GM19240 (cell line): ENCODE data around the gene ARID3A.
"Not testable (repeated sequence)": the region's sequence is repeated elsewhere in the genome, so short reads cannot be mapped to it uniquely, and the experiment has no call there.

Source experiments
- DNase-seq: peaks from one replicate; pipeline ENCODE4 v3.0.0; 2011; ENCODE audit warnings: low spot score; ENCODE audit not compliant: insufficient read length

Gene ARID3A

DNA sequence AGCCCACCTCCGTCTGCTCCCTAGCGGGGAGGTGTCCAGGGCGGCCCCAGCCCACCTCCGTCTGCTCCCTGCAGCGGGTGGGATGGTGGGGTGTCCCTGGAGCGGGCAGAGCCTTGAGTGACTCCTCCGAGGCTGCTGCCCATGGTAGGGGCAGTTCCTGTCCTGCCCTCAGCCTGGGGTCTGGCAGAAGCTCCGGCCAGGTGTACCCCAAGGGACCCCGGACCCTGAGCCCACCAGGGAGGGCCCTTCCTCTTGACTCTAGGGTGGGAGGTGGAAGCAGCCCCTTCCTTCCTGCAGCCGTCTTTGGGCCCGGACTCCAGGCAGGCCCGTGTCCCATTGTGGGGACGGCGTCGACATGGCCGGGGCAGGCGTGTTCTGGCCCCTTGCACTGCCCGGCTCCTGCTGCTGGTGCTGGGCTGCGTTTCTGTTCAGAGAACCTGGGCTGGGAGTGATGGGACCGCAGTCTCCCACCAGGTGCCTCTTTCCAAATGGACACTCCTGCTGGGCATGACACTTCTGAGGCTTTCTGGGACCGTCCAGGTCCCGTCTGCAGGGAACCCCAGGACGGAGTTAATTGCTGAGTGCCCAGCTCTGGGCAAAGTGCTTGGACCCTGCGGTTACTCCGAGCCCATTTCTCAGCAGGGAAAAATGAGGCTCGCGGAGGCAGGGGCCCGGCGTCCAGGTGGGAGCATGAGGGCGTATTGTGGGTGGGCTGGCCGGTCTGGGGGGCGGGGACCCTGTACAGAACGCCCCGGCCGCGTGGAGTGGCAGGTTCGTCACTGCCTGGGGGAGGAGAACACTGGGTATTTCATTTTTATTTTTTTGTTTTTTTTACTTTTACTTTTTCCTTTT is 19.8 kb downstream of the ARID3A start:
- no peak for DNase-seq

DNA sequence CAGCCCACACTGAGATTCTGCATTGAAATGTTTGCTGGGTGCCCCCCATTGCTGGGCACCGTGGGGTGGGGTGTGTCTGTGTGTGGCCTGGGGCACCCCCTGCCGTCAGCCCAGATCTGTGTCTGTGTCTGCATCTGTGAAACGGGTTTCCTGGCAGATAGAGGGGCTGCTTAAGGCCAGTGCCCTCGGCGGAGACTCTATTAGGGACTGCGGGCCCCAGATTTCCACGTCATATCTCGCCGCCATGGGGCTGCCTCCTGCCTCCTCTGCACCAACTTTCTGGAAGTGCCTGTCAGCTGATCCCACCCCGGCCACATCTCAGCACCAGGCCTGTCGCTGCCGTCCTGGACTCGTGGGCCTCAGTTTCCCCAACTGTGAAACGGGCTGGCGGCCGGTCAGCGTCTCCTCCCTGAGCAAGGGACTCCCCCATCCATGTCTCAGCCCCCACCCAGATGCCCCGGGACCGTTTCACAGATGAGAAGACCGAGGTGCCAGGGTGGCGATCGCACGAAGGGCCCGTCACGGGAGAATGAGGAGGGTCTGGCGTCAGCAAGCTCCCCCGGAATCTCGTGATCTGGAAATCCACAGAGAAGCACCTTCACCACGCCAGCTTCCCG is 21.4 kb downstream of the ARID3A start:
- DNase-seq = no peak

DNA sequence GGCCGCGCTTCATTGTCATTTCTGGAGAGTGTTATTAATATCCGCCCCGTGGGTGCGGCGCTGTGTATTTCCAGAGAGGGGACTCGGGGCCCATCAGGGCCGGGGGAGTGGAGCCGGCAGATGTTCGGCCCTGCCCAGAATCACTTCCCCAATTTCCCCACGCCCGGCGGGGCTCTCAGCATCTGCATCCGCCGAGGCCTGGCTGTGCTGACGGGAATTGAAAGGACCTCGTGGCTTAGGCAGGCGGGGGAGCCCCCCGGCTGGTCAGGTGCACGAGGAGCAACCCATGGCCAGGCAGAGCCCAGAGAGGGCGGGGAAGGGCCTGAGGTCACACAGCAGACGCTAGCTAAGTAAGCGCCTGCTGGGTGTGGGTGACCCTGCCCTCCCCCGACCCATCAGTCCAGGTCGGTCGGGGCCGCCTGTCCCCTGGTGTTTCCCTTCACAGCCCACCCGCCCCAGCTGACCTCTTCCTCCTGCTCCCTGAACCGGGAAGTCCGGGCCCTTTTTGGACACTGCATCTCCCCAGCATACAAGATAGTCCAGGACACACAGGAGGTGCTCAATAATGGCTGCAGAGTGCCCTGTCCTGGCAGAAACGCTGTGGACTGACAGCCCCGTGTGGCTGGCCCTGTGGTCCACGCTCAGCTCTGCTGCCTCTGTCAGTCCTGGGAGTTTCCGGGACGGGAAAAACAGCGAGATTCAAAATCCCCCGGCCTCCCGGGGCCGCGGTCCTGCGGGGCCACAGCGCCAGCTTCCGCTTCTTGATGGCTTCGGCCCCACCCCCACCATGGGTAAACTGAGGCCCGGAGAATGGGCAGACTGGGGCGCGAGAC is 22.1 kb downstream of the ARID3A start:
- peak; percentile 94 for DNase-seq

DNA sequence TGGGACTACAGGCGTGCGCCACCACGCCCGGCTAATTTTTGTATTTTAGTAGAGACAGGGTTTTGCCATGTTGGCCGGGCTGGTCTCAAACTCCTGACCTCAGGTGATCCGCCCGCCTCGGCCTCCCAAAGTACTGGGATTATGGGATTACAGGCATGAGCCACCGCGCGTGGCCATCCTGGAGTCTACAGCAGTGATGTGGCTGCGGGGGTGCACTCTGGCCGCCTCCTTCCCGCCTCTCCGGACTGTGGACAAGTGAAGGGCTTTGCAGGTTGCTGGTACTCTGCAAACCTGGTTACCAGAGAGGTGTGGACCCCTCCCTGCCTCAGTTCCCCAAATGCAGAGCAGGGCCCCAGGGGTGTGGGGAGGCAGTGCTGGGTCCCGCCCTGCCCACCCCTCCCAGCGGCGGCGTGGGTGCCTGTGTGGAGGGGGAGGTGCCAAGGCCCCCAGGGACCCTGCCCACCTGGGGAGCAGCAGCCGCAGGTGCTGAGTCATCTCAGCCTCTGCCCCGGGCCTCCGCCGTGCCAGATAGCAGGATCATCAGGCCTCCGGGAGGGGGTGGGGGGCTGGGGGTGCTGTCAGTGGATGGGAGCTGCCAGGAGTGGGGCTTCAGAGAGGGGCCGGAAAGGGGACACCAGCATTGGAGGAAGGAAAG is 23.1 kb downstream of the ARID3A start:
- DNase-seq = no peak

- no peak for DNase-seq
Observed at GRCh38 chr19:950352-951066, 24.7 kb downstream of the ARID3A start.

DNA sequence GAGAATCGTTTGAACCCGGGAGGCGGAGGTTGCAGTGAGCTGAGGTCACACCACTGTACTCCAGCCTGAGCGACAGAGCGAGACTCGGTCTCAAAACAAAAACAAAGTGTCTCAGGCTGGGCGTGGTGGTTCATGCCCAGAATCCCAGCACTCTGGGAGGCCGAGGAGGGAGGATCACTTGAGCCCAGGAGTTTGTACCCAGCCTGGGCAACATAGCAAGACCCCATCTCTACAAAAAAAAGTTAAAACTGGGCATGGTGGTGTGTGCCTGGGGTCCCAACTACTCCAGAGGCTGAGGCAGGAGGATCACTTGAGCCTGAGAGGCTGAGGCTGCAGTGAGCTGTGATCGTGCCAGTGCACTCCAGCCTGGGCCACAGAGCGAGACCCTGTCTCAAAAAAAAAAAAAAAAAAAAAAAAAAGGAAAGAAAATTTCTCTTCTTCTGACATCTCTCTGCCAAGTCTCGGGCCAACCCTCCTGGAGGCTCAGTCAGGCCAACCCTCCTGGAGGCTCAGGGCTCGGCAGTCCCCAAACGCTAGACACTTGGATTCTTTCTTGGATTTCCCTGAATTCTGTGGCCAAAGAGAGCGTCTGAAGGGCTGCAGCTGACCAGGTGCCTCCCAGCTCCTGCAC is 26.3 kb downstream of the ARID3A start:
- no peak for DNase-seq

- no peak for DNase-seq
Observed at GRCh38 chr19:952680-953444, 27.0 kb downstream of the ARID3A start.

- DNase-seq = no peak
Observed at GRCh38 chr19:953445-954271, 27.8 kb downstream of the ARID3A start.

GRCh38 chr19:954272-954671 is 28.4 kb downstream of the ARID3A start:
- DNase-seq = no peak

- DNase-seq = peak; percentile 85
Observed at GRCh38 chr19:954672-955494, 29.0 kb downstream of the ARID3A start.

GRCh38 chr19:955803-956765 is 30.2 kb downstream of the ARID3A start:
- no peak for DNase-seq

- DNase-seq = no peak
Observed at GRCh38 chr19:956766-957440, 31.1 kb downstream of the ARID3A start.

- DNase-seq = not testable (repeated sequence)
Observed at GRCh38 chr19:957578-957977, 31.7 kb downstream of the ARID3A start.

- DNase-seq = no peak
Observed at GRCh38 chr19:958967-959855, 33.4 kb downstream of the ARID3A start.

DNA sequence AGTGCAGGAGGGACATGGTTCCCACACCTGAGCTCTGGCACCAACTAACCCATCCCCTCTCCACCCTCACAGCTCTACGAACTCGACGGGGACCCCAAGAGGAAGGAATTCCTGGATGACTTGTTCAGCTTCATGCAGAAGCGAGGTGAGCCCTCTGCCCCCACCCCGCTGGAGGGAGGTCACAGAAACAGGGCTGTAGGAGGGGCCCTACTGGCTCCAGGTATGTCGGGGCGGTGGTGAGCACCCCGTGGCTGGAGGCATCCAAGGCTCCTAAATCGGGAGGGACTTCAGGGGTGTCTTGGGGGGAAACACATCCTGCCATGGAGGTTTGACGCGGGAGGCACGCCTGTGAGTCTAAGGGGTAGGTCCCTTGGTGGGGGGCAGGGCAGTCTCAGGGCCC is 34.2 kb downstream of the ARID3A start:
- DNase-seq = no peak
